Esophagus muscularis mucosa (tissue), 3 donors: ENCODE measurements around the gene GJA4.

ENCODE experiments used
- CTCF ChIP-seq, 3 experiments: fragments of 200-600 bp in 2 of 3; fragments of 450-650 bp in 1 of 3; sonication (generic) in 2 of 3; IDR thresholded peaks; one replicate each; pipeline ENCODE4 v1.5.1; 2017 to 2019; ENCODE audit warnings: antibody characterized with exemption in 3 of 3, mild to moderate bottlenecking in 2 of 3, moderate library complexity in 1 of 3
- POLR2A ChIP-seq: fragments of 450-650 bp; IDR thresholded peaks from one replicate; pipeline ENCODE4 v1.6.1; 2017; ENCODE audit warnings: antibody characterized with exemption, moderate library complexity, mild to moderate bottlenecking, low read depth

- no peak for TF ChIP-seq POLR2A
- TF ChIP-seq CTCF (IDR thresholded peaks at IDR 0.05), result no peak
Measured at GRCh38 chr1:34754964-34755637, 37.7 kb upstream of the GJA4 start, which contains the start of gene GJB5.
